ENCODE measurements around the gene HS3ST2.

Gene HS3ST2

GRCh38 chr16:22928882-22929435 is 115.0 kb downstream of the HS3ST2 start:
- in situ Hi-C loops (cut with HindIII; ENCODE audit: low sequenced_read_pairs) = no loop called here

GRCh38 chr16:22929461-22929860 is 115.5 kb downstream of the HS3ST2 start:
- in situ Hi-C loops (cut with HindIII; ENCODE audit: low sequenced_read_pairs) = no loop called here

- in situ Hi-C loops (cut with HindIII; ENCODE audit: low sequenced_read_pairs) = no loop called here
Measured at GRCh38 chr16:22932032-22932771, 118.2 kb downstream of the HS3ST2 start.

GRCh38 chr16:22933173-22933572 is 119.2 kb downstream of the HS3ST2 start:
- in situ Hi-C loops (cut with HindIII; ENCODE audit: low sequenced_read_pairs) = no loop called here

- in situ Hi-C loops (cut with HindIII; ENCODE audit: low sequenced_read_pairs) = no loop called here
Measured at GRCh38 chr16:22934786-22935185, 120.8 kb downstream of the HS3ST2 start.

- in situ Hi-C loops (cut with HindIII; ENCODE audit: low sequenced_read_pairs) = no loop called here
Measured at GRCh38 chr16:22937169-22937568, 123.2 kb downstream of the HS3ST2 start.

GRCh38 chr16:22938647-22939046 is 124.7 kb downstream of the HS3ST2 start:
- in situ Hi-C loops (cut with HindIII; ENCODE audit: low sequenced_read_pairs) = no loop called here

- in situ Hi-C loops (cut with HindIII; ENCODE audit: low sequenced_read_pairs) = loop anchor here (5.0 kb wide), 1 partner anchor 52 kb away; no protein-coding TSS in a partner anchor
Measured at GRCh38 chr16:22939744-22940363, 125.9 kb downstream of the HS3ST2 start.

DNA sequence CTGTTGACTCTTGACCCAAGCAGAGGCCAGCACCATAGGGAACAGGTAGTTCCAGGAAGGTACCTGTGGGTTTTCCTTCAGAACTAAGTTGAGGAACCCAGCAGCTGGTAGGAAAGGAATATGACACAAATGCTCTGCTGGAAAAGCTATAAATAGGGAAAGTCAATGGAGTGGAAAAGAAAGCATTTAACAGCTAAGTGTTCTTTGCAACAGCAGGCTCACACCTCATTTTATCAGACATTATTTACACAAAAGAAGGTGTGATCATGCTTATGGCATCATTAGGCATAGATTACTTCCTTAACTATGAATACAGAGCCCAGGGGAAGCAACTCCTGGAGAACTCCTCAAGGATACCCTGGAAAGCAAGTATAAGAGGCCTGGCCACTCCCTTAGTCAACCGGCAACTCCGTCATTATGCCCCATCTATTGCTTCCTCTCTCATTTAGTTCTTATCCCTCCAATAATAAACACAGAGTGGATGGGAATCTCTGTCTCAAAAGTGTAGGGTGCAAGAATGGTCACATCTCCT is 128.1 kb downstream of the HS3ST2 start:
- in situ Hi-C loops (cut with HindIII; ENCODE audit: low sequenced_read_pairs) = loop anchor here (5.0 kb wide), 1 partner anchor 50 kb away; no protein-coding TSS in a partner anchor

DNA sequence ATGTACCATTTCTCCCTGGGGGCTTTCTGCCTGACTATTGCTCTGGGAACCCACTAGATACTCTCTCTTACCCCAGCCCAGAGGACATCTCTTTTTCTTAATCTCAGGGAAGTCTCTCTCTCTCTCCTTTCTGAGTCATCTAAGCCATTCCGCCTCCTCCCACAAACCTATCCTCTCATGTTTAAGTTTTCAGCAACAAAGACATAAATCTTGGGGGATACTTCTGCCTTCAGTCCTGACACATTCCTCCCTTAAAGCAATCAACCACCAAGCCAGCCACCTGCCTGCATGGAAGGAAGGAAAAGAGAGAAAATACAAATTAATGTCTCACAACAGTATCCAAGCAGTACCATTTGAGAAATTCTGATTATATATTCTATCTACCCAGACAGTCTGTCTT is 128.8 kb downstream of the HS3ST2 start:
- in situ Hi-C loops (cut with HindIII; ENCODE audit: low sequenced_read_pairs) = loop anchor here (5.0 kb wide), 1 partner anchor 49 kb away; no protein-coding TSS in a partner anchor

DNA sequence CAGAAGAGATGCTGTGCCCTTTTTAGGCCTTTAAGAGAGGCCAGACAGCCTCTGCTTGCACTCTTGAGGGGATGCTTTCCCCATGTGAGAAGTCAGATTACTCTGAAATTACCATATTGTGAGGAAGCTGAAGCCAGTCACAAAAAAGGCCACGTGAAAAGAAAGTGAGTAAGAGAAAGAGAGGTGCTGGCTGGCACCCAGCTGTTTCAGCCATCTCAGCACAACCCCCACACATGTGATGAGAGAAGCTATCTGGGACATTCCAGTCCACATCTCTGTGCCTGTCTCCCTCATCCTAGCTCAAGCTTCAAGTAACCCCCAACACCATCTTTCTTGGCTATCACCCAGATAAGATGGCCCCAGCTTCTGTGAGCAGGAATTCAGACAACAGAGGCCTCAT is 131.4 kb downstream of the HS3ST2 start:
- in situ Hi-C loops (cut with HindIII; ENCODE audit: low sequenced_read_pairs) = no loop called here

DNA sequence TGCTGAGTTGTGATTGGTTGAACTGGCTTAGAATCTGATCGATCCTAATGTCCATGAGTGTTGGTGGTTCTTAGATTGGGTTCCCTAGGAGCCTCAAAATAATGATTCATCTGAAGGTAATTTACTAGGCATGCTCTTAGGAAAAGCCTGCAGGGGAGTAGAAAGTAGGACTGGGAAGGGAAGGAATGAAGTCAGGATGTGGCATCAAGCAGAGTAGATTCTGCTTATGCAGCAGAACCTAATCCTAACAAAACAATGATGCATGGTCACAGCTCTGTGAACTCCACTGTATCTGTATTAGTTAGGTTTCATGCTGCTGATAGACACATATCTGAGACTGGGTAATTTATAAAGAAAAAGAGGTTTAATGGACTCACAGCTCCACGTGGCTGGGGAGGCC is 132.5 kb downstream of the HS3ST2 start:
- in situ Hi-C loops (cut with HindIII; ENCODE audit: low sequenced_read_pairs) = no loop called here

GRCh38 chr16:22948058-22948602 is 134.2 kb downstream of the HS3ST2 start:
- in situ Hi-C loops (cut with HindIII; ENCODE audit: low sequenced_read_pairs) = no loop called here

- in situ Hi-C loops (cut with HindIII; ENCODE audit: low sequenced_read_pairs) = no loop called here
Measured at GRCh38 chr16:22948603-22949368, 134.8 kb downstream of the HS3ST2 start.

DNA sequence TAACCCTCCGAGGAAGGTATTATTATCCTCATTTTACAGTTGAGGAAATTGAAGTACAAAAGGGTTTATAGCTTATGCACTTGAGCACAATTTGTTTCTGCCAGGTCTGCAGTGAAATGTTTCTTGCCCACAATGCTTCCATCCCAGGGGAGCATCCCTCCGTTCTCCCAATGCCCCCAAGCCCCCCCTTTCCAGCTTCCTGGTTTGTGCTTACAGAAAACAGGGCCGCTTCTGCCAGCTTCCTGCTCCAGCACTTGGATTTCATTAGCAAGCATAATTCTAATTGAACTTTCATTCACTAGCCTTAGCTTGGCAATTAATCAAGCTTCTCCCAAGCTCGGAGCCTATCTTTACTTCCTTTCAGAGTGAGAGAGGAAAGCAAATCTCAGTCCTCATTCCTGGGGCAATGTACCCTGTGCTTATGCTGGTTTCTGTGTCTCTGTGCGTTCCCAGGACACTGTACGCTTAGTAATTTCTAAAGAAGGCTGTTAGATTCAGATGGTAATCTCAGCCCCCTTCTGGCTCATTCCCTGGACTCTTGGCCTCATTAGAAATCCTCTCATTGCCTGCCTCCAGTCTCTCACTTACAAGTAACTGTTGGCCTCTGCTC is 141.6 kb downstream of the HS3ST2 start:
- in situ Hi-C loops (cut with HindIII; ENCODE audit: low sequenced_read_pairs) = no loop called here

DNA sequence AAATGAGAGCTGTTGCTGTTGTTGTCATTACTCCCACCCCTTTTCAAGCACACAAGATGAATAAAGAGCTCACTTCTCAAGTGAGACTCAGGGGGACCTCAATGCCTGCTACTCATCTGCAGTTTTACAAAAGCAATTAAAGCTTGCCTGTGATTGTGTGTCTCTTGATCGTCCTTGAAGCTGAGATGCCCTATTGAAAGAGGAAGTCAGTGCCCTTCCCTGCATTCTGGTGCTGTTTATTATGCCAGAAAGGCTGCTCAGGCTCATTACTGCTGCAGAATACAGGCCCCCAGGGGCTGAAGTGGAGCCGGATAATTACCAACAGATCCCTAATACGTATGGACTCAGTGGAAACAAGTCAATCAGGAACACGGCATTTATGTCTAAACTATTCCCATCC is 147.2 kb downstream of the HS3ST2 start:
- in situ Hi-C loops (cut with HindIII; ENCODE audit: low sequenced_read_pairs) = no loop called here

- in situ Hi-C loops (cut with HindIII; ENCODE audit: low sequenced_read_pairs) = no loop called here
Measured at GRCh38 chr16:22962905-22963304, 148.9 kb downstream of the HS3ST2 start.

Measured in endothelial cell of hepatic sinusoid (primary cell).